GM19438 (cell line): ENCODE measurements around the gene MAML2.
A peak's percentile ranks its signal among the peaks of the same experiment; 100 is the strongest.
"Not testable (repeated sequence)": the region's sequence is repeated elsewhere in the genome, so short reads cannot be mapped to it uniquely, and the experiment has no call there.

Experiments
- ATAC-seq: cut with Tn5 transposase; IDR thresholded peaks from one replicate; pipeline ENCODE4 v1.9.1; 2021; ENCODE audit warnings: low read depth; ENCODE audit not compliant: unreplicated experiment

MAML2 gene

DNA sequence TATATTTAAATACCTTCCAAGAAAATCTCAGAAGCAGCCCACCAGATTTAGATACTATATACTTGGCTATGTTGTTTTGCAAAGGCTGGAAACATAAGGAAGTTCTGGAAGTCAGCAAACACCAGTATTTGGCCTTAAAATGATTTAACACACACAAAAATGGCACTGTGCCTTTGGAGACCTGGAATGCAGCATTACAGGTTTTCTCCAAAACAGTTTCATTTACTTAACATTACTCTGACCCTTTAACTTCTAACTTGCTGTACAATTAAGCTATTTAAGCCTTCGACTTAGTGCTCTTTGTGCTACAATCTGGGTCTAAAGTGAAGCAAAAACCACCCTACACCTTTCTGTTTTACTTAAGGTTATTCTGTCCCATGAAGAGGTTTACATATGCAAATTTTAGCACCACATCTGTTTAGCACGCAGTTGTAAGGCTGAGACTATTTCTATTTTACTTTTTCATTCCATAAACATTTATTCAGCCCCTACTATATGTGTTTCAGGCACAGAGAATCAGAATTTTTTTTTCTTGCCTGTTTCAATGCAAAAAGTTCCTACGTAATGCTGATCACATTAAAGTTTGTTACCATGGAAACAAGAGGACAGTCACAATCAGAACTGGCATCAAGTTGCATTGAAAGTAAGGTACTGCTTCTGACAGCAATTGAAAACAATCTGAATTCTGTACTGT is 70.3 kb downstream of the MAML2 start:
- ATAC-seq: no peak

DNA sequence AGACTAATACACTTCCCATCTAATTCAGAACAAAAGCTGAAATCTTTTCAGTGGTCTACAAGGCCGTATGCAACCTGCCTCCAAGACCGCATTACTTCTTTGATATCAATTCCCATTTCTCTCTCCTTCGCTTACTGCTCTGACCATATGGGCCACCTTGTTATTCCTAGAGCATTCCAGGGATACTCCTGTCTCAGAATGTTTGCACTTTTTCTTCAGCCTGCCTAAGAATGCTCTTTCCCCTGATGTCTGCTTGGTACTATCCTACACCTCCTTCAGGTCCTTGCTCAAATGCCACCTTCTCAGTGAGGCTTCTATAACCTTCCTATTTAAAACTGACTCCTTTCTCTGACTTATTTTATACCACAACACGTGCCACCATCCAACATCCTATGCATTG is 71.2 kb downstream of the MAML2 start:
- ATAC-seq: no peak

DNA sequence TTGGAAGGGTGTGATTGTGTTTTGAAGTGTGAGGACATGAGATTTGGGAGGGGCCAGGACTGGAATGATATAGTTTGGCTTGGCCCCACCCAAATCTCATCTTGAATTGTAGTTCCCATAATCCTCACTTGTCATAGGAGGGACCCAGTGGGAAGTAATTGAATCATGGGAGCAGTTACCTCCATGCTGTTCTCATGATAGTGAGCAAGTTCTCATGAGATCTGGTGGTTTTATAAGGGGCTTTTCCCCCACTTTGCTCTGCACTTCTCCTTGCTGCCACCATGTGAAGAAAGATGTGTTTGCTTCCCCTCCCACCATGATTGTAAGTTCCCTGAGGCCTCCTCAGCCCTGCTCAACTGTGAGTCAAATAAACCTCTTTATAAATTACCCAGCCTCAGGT is 71.6 kb downstream of the MAML2 start:
- not testable (repeated sequence) for ATAC-seq

DNA sequence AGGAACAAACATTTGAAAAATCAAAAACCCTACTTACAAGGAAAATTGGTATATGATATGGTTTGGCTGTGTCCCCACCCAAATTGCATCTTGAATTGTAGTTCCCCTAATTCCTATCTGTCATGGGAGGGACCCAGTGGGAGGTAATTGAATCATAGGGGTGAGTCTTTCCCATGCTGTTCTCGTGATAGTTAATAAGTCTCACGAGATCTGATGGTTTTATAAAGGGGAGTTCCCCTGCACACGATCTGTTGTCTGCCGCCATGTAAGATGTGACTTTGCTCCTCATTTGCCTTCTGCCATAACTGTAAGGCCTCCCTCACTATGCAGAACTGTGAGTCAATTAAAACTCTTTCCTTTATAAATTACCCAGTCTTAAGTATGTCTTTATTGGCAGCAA is 74.5 kb downstream of the MAML2 start:
- ATAC-seq: not testable (repeated sequence)

DNA sequence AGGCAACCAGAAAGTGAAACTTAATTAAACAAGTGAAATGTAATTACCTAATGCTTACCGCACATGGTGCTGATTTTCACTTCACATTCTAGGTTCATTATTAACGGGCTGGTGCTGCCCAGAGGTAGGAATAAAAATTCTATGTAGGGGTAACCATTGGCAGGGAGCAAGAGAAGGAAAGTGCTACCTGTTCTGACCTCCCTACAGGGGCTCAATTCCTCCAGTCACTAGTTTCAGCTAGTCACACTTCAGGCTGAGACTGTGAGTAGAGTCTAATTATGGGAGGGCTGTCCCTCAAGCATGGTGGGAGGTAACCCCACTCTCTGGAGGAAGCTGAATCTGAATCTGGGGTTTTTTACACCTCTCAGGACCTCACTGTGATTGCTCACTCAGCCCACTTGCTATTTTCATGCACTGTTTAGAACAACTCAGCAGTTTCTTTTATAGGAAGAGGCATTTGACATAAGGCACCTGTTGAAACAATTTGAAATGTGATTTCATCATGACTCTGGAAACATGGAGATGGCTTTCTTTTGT is 75.4 kb downstream of the MAML2 start:
- peak; percentile 86 for ATAC-seq

DNA sequence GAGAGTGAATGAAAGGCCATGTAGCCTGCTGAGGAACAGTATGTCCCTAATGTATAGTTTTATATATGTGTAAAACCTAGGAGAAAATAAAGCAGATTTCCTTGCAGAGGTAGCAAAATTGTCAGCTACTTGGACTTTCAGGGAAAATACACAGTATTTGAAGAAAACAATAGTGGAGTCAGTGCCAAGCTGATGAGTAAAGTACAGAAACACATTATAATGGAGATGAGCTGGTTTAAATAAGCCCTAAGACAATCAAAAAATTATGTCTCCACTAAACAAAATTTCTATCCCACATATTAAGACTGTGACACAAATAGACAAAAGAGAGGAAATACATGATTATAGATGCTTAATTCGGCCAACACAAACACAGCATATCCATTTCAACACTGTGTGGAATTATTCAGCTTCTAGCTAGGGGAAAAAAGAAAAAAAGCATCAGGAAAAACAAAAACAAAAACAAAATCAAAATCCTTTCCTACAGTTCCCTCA is 75.9 kb downstream of the MAML2 start:
- ATAC-seq: peak; percentile 3

DNA sequence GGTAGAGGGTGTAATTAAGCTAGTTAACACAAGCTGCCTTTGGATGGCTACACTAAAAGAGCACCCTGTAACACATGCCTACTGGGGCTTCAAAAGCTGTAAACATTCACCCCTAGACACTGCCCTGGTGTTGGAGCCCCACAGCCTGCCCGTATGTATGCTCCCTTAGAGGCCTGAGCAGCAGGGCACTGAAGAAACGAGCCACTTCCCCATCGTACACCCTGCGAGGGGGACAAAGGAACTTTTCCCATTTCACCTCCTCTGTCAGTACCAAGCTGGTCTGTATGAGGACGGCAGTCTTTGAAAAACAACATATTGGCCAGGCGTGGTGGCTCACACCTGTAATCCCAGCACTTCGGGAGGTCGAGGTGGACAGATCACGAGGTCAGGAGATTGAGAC is 77.0 kb downstream of the MAML2 start:
- ATAC-seq: no peak

DNA sequence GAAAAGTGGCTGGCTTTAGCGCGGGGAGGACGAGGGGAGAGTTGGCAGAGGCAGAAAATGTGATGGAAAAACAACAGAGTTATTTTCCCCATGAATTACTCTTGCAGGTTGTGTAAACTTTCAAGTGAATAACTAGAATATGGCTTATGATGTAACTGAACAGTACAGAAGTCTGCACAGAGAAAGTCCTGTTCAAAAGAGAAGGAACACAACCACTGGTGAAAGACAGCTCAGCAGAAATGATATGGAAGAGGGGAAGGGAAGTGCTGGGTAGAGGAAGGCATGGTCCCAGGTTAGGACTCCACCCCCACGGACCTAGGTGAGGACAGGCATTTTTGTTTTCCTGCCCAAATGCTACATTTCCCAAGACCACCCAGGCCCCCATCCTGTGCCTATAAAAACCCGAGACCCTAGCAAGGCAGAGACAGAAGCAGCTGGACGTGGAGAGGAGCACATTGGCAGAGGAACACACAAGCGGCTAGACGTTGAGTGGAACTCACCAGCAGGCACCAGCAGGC is 77.7 kb downstream of the MAML2 start:
- no peak for ATAC-seq

DNA sequence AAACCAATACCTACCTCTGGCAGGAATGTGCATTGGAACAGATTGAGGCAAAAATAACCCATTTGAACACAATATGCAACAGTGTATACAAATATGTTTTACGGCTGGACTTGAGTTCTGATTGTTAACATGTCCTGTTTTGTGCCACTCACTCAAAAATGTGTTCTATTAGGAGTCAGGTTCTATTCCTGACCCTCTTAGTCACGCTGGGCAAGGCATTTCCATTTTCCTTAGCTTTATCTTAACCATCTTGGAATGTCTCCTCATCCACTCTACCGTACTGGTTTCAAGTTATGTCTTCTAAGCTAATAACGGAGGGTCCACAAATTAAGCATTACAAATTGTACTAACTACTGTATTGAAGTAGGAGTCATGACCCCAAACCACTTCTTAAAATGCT is 78.6 kb downstream of the MAML2 start:
- no peak for ATAC-seq

DNA sequence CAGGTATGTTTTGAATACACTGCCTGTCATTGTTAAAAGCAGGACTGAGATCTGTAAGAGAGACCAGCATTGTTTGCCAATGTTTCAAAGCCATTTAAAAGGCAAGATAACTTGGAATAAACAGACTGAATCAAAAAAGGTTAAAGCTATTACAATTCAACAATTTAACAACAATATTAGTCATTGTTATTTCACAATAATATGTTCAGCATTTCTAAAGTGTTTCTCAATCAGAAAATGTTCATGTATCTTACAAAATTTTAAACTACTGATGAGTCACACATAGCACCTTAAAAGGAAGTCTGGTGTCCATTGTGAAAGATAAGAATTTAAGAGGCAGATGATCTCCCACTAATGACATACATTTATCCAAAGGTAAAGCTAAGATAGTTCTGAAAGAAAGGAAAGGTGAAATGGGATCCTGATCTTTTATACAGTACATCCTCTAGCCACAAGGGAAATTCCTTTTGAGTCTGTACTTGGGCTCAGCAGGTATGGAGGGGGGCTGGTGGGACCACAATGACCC is 79.7 kb downstream of the MAML2 start:
- no peak for ATAC-seq

DNA sequence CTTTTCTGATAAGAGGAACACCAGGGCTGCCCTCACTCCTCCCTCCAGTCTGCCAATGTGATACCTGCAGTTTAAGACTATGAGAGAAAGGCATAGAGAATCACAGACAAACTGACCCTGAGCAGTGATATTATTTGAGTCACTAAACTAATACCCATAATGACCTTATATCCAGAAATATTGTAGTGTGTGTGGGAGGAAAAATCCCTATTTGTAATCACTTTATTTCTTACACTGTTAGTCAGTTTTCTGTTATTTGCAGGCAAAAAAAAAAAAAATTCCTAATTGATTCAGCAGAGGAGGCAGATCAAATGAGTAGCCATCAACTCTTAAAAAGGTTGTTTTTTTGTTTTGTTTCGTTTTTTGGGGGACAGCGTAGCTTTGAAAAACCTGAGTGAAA is 82.5 kb downstream of the MAML2 start:
- no peak for ATAC-seq

DNA sequence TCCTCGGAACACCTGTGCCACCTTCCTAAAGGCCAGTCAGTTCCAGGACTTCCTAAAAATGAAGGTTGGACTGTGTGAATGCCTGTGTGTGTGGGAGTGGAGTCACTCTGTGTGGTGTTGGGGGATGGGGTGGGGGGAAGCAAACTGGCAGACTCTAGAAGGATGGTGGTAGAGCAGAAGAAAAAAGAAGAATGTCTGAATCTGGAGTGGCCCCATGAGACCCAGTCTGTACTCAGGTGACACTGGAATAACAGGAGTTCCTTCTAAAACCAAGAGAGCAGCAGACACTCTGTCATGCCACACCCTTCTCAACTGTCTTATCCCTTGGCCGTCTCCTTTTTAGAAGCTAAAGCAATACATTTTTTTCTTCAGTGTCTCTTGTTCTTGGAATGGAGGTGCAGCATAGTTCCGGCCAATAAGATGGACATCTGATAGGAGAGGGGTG is 82.9 kb downstream of the MAML2 start:
- ATAC-seq: no peak

DNA sequence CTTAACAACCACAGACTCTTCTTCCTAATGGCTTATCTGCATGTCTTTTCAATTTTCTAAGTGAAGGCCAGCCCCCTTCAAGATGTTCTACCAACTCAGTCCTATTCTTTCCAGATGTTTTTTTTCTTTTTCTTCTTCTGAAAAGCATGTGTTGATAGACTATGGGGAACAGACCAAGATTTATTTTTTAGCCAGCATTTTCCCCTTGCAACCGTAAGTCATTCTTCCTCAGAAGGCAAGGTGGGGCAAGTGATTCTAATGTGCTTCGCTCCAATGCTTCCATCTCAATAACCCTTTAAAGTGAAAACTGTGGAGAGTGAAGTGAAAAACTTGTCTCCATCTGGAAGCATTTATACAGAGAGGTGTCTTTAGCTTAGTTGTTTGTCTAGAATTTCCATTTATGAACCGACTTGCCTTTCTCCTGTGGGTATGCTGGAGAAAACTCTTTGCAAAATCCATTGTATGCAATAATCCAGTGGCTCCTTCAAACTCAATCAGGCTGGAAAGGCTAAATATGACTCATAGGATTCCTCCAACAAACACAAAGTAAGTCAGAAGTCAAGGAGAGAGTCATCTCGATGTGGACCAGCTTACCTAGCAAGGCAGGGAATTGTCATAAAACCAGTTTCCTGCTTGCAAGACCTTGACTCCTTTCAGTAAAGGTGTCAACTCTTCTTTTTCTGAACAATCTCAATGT is 83.7 kb downstream of the MAML2 start:
- ATAC-seq: no peak

DNA sequence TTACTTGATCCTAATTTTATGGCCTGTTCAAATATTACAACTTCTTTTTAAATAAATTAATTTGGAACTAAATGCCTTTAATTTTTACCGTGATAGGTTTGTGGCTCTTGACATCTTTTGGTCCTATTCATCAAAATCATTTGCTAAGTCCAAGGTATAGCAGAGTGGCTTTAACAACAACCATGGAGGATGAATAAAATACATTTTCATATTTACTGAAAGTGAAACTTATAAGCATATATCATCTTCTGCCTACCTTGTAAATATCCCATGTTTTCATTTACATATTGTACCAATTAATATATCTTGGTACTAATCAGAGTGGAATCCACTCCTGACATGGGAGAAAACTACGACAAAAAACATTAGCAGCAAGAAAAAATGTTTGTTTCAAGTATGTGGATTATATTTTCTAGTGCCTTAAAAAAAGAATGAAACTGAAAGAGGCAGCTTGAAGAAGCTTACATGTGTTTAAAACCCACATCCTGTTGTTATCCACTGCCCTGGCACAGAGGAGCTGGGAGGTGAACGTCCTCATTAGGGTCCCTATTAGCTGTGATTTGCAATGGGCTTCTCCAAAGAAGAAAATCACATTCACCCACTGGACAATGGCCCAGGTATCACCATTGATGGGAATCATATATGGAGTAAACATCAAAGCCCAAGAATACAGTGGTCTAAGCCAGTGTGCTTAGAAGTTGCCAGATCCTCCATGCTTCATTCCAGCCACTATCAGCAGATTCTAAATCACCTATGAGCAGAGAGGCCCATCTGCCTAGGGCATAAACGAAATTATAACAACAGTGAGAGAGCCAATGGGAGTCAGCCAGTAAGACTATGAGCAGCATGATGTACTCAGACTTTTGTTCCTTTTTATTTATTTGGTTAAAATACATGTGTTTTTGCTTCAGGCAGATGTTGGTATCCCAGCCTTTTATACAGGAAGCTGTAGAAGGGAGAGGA is 84.7 kb downstream of the MAML2 start:
- peak; percentile 69 for ATAC-seq

DNA sequence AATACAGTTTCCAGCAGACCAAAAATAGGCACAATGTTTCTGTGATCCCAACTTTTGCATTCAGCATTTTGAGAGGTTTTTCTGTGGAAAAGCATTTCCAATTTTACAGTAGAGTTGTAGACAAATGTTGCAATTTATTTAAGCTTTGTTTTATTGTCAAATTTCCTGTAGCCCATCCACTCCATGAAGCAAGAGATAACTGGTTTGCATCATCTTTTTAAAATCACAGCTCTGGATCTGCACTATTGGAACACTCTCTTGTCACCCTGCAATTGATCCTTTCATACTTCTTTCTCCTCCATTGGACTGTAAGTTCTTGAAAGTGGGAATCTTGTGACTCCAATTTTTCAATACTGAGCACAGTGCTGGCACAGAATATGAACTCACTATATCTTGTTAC is 86.0 kb downstream of the MAML2 start:
- no peak for ATAC-seq

DNA sequence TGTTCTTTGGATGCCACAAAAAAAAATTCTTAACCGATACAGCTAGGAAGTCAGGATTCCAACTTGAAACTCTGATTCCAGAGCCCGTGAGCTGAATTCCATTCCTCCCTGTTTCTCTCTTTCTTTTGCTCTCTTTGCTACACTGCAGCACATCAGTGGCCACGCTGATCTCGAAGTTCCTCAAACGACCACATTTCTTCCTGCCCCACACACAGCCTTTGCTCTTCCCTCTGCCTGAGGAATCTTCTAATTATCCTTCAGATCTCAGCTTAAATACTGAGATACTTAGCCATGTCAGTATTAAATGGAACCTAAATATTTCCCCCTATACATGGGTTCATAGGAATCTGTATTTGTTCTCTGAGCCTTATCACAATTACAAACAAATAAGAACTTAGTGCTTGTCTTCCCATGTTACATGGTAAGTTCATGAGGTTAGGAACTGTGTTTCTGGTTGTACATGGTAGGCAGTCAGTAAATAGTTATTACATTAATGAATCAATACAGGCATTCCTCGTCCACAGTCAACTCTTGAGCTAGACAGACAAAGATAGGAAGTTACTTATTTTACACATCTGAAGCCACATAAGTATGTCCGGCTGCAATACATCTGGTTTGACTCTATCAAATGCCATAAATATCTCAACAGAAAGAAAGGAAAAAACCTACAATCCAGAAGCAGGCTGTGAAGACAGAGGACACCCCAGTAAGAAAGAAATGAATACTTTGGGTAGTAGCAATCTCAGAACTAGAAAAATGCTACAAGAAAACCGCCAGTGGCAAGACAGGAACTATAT is 86.6 kb downstream of the MAML2 start:
- no peak for ATAC-seq

DNA sequence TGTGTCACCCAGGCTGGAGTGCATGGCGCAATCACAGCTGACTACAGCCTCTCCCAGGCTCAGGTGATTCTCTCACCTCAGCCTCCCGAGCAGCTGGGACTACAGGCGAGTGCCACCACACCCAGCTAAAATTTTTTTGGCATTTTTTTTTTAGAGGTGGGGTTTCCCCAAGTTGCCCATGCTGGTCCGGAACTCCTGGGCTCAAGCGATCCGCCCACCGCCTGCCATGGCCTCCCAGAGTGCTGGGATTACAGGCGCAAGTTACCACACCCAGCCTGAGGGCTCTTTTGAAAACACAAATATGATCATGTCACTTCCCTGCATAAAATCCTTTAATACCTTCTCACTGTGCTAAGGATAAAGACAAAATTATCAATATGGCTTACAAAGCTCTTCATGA is 88.1 kb downstream of the MAML2 start:
- ATAC-seq: no peak

DNA sequence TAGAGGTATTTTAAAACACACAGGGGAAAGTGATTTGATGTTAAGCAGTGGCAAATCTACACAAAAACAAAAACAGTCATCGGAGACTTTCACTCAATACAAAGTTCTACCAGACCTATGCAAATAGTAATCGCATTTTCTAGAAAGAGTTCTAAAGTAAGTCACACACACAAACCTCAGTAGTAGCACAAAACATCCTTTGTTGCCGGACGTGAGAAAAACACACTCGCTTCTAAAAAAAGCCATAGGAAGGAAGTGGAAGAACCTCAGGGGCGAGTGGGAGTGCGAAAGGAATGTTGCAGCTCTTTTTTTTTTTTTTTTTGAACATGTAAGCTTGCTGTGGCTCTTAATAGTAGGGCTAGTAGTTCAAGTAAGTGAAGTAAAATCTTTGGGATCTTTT is 88.9 kb downstream of the MAML2 start:
- peak; percentile 55 for ATAC-seq

DNA sequence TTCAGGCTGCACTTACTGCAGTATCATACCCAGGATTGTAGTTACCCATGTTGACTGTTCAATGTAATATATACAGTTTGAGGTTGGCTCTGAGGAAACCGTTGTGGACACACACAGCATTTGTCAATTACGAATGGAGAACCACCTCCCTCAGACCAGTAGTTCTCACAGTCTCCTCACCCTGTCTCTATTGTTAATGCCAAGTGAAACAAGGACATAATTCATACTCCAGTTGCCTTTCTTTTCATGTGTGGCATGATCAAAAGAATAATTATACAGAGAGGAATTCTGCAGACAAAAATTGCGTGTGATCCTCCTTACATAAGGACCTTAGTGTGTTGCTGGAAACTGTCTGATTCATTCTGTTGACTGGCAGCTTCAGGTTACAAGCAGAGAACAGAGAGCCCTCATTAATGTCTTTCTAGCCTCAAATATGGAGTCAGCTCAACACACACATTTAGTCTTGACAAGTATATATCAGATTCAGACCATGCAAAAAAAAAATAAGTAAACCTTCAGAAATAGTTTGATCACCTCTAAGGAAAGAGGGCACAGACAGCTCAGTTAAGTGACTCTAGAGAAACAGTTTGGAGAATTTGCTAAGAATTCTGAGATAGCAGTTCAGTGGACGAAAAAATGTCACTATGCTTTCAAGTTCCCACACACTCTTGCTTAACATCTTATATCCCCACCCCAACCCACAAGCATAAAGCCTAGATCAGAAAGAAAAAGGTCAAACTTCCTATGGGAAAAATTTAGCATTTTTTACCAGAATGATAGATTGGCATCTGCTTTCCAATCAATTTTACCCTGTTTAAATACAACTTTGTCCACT is 96.1 kb downstream of the MAML2 start:
- no peak for ATAC-seq
